HL-60/S4 (cell line): Measurements from ENCODE around the gene MTA1.

Source experiments
- in situ Hi-C: fragments of 300-500 bp; cut with MboI; formaldehyde crosslinking; loops from 2 replicates; pipeline ENCODE4 v1.14.3; 2022; ENCODE audit warnings: low sequenced_read_pairs

MTA1 gene

GRCh38 chr14:105495101-105495989, 75.7 kb downstream of the MTA1 start:
- in situ Hi-C loops = no loop called here

- in situ Hi-C loops = no loop called here
These were observed 76.6 kb downstream of the MTA1 start for GRCh38 chr14:105495990-105496830.

- in situ Hi-C loops = no loop called here
These were observed 77.4 kb downstream of the MTA1 start for GRCh38 chr14:105496831-105497591.

GRCh38 chr14:105497671-105498429, 78.2 kb downstream of the MTA1 start:
- in situ Hi-C loops = no loop called here

GRCh38 chr14:105498430-105499255, 79.0 kb downstream of the MTA1 start:
- in situ Hi-C loops = no loop called here

GRCh38 chr14:105499256-105500035, 79.8 kb downstream of the MTA1 start:
- in situ Hi-C loops = no loop called here

- in situ Hi-C loops = no loop called here
These were observed 80.6 kb downstream of the MTA1 start for GRCh38 chr14:105500036-105500725.

- in situ Hi-C loops = no loop called here
These were observed 81.1 kb downstream of the MTA1 start for GRCh38 chr14:105500726-105501101.

GRCh38 chr14:105501504-105502291, 82.1 kb downstream of the MTA1 start:
- in situ Hi-C loops = no loop called here

GRCh38 chr14:105502446-105503295, 83.0 kb downstream of the MTA1 start:
- in situ Hi-C loops = no loop called here

GRCh38 chr14:105503296-105503640, 83.6 kb downstream of the MTA1 start:
- in situ Hi-C loops = no loop called here

- in situ Hi-C loops = no loop called here
These were observed 84.5 kb downstream of the MTA1 start for GRCh38 chr14:105503935-105504692.

- in situ Hi-C loops = no loop called here
These were observed 85.5 kb downstream of the MTA1 start for GRCh38 chr14:105505101-105505500.

GRCh38 chr14:105507247-105507646, 87.6 kb downstream of the MTA1 start:
- in situ Hi-C loops = no loop called here

- in situ Hi-C loops = no loop called here
These were observed 88.4 kb downstream of the MTA1 start for GRCh38 chr14:105508069-105508468.

- in situ Hi-C loops = no loop called here
These were observed 89.0 kb downstream of the MTA1 start for GRCh38 chr14:105508601-105509000.
